Sigmoid colon (tissue), 4 donors: ENCODE data around the gene CNTNAP4.

Source experiments
- POLR2AphosphoS5 ChIP-seq, 4 donors: sonication (generic); formaldehyde crosslinking; IDR thresholded peaks; one replicate each; pipeline ENCODE4 v1.6.1; 2017; ENCODE audit warnings: antibody characterized with exemption in 4 of 4
- TF ChIP-seq, protein P1 (sequence below), 4 experiments: fragments of 450-650 bp in 3 of 4; fragments of 200-600 bp in 1 of 4; IDR thresholded peaks; one replicate each; pipeline ENCODE4 v1.5.1; 2016 to 2019; ENCODE audit warnings: antibody characterized with exemption in 4 of 4, mild to moderate bottlenecking in 3 of 4, moderate library complexity in 2 of 4

DNA sequence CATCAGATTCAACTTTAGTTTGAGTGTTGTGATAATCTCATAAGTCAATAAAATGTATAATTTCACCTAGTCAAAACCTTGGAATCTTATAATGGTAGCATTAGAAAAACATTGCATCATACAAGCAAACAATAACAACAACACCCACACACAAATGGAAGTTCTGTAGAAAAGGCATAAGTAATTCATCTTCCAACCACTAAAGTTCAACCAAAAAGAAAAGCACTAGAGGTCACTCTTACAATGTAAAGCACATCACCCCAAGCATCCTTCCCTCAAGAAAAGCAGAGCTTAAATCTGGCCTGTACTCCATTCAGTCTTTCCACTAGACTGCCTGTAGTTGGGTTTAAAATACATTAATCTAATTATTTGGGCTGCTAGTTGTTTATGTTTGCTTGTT is 1.8 kb downstream of the CNTNAP4 start:
- TF ChIP-seq, protein P1, sequence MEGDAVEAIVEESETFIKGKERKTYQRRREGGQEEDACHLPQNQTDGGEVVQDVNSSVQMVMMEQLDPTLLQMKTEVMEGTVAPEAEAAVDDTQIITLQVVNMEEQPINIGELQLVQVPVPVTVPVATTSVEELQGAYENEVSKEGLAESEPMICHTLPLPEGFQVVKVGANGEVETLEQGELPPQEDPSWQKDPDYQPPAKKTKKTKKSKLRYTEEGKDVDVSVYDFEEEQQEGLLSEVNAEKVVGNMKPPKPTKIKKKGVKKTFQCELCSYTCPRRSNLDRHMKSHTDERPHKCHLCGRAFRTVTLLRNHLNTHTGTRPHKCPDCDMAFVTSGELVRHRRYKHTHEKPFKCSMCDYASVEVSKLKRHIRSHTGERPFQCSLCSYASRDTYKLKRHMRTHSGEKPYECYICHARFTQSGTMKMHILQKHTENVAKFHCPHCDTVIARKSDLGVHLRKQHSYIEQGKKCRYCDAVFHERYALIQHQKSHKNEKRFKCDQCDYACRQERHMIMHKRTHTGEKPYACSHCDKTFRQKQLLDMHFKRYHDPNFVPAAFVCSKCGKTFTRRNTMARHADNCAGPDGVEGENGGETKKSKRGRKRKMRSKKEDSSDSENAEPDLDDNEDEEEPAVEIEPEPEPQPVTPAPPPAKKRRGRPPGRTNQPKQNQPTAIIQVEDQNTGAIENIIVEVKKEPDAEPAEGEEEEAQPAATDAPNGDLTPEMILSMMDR (IDR thresholded peaks at IDR 0.05): no peak
- TF ChIP-seq POLR2AphosphoS5 (IDR thresholded peaks at IDR 0.05): no peak
